OCI-LY7 (cell line): ENCODE measurements around the gene TGFB1I1. TPM values are rescaled to one million over a fixed set of nuclear protein-coding genes. Genes with fewer than 3 reads are reported as not detected.

ENCODE experiments used
- BruUV-seq: library from RNA; stranded (reverse); fragments of 400-500 nt; replicated peaks from 2 replicates; lab custom pipeline; 2021; lab: Mats Ljungman, UMichigan
- CTCF ChIA-PET: fragments of 300-600 bp; sonication (Branson Sonifier 250); formaldehyde crosslinking; loops from one replicate; lab custom pipeline; 2022; ENCODE audit warnings: antibody characterized with exemption; ENCODE audit not compliant: unreplicated experiment; lab: Charles Lee
- POLR2A ChIA-PET: fragments of 300-600 bp; sonication (Branson Sonifier 250); formaldehyde crosslinking; loops from one replicate; lab custom pipeline; 2022; ENCODE audit warnings: antibody characterized with exemption; lab: Charles Lee
- DNase-seq: peaks from one replicate; pipeline ENCODE4 v3.0.0-alpha.2; 2015; ENCODE audit warnings: low spot score
- H2AFZ ChIP-seq: fragments of 200-600 bp; sonication (generic), shearing (Covaris generic); 2 replicates; pipeline ENCODE4 v1.6.1; 2014; ENCODE audit warnings: mild to moderate bottlenecking, antibody characterized with exemption, low read length, moderate library complexity
- H3K27ac ChIP-seq: fragments of 200-600 bp; sonication (generic); 2 replicates; pipeline ENCODE4 v1.5.1; 2014; ENCODE audit warnings: mixed run types, low read depth, mild to moderate bottlenecking, moderate library complexity, low read length, inconsistent platforms; ENCODE audit not compliant: poor library complexity, severe bottlenecking
- H3K36me3 ChIP-seq: fragments of 200-600 bp; sonication (generic); 2 replicates; pipeline ENCODE4 v1.6.1; 2014; ENCODE audit warnings: mild to moderate bottlenecking, antibody characterized with exemption, low read length, moderate library complexity, mixed read lengths; ENCODE audit not compliant: insufficient read depth
- H3K4me1 ChIP-seq: fragments of 200-600 bp; sonication (generic); 2 replicates; pipeline ENCODE4 v1.5.1; 2014; ENCODE audit warnings: mild to moderate bottlenecking, low read length; ENCODE audit not compliant: insufficient read depth, poor library complexity, severe bottlenecking
- H3K4me2 ChIP-seq: fragments of 200-600 bp; sonication (generic); 2 replicates; pipeline ENCODE4 v1.6.1; 2014; ENCODE audit warnings: mild to moderate bottlenecking, low read length
- H3K4me3 ChIP-seq: fragments of 200-600 bp; sonication (generic); 2 replicates; pipeline ENCODE4 v1.5.1; 2014; ENCODE audit warnings: mild to moderate bottlenecking, low read depth, low read length; ENCODE audit not compliant: poor library complexity, severe bottlenecking
- H3K79me2 ChIP-seq: fragments of 200-600 bp; sonication (generic); 2 replicates; pipeline ENCODE4 v1.6.1; 2016; ENCODE audit warnings: low read depth, mild to moderate bottlenecking, low read length, moderate library complexity, mixed read lengths; ENCODE audit not compliant: insufficient read depth
- H3K9me2 ChIP-seq: fragments of 200-600 bp; sonication (generic); 2 replicates; pipeline ENCODE4 v1.6.1; 2016; ENCODE audit warnings: mild to moderate bottlenecking, low read length, mixed read lengths; ENCODE audit not compliant: insufficient read depth
- H3K9me3 ChIP-seq: fragments of 200-600 bp; sonication (generic); 2 replicates; pipeline ENCODE4 v1.6.1; 2014; ENCODE audit warnings: mild to moderate bottlenecking, mixed run types, low read length, mixed read lengths
- H4K20me1 ChIP-seq: fragments of 200-600 bp; sonication (generic); 2 replicates; pipeline ENCODE4 v1.6.1; 2014; ENCODE audit warnings: mild to moderate bottlenecking, antibody characterized with exemption, low read length, moderate library complexity, mixed read lengths; ENCODE audit not compliant: insufficient read depth
- CTCF ChIP-seq: fragments of 200-600 bp; sonication (generic); conservative IDR thresholded peaks from 2 replicates; pipeline ENCODE4 v1.5.1; 2014; ENCODE audit warnings: mild to moderate bottlenecking, antibody characterized with exemption, low read length, moderate library complexity, mixed read lengths
- EZH2phosphoT487 ChIP-seq: fragments of 200-600 bp; sonication (generic); IDR thresholded peaks from 2 replicates; pipeline ENCODE4 v1.6.1; 2018; ENCODE audit warnings: low read depth, borderline replicate concordance, mild to moderate bottlenecking, mixed run types, antibody characterized with exemption, low read length, moderate library complexity, mixed read lengths
- intact Hi-C: fragments of 100-400 bp; cut with micrococcal nuclease; formaldehyde crosslinking; loops from one replicate; pipeline ENCODE4 v1.10.0; 2022; ENCODE audit not compliant: unreplicated experiment
- total RNA-seq, 2 experiments: library from RNA; depleted of rRNA in 1 of 2; stranded (reverse); fragments of >200 nt in 1 of 2; shearing (Covaris generic) in 1 of 2; gene quantifications; 2 replicates each; pipeline ENCODE4 v1.2.3, GENCODE V29; 2014 to 2022

TGFB1I1 gene
- total RNA-seq, 2 experiments from 2014 or later: 0.38 to 0.73 TPM

- H3K4me1 ChIP-seq: no peaks in the 10 kb centered on the region
- ChIA-PET POLR2A (no interaction called here), CTCF (no interaction called here)
- H3K9me3 ChIP-seq: no peaks in the 10 kb centered on the region
- no peak for DNase-seq
- H3K27ac ChIP-seq: no peak overlapping the region
- no peaks in the 10 kb centered on the region for H3K79me2 ChIP-seq
- intact Hi-C loops: no loop called here
- no peak overlapping the region for H2AFZ ChIP-seq
- H3K9me2 ChIP-seq: no peaks in the 10 kb centered on the region
- H3K4me2 ChIP-seq: no peak overlapping the region
- no peaks in the 10 kb centered on the region for H3K36me3 ChIP-seq
- H4K20me1 ChIP-seq: no peaks in the 10 kb centered on the region
- H3K4me3 ChIP-seq: no peak overlapping the region
- BruUV-seq: no TSS peak
- TF ChIP-seq EZH2phosphoT487 (no peak), CTCF (no peak)
These were observed 45.9 kb downstream of the TGFB1I1 start for GRCh38 chr16:31517800-31518402.

GRCh38 chr16:31519759-31520431, 47.9 kb downstream of the TGFB1I1 start:
- no peaks in the 10 kb centered on the region for H3K36me3 ChIP-seq
- no peak for DNase-seq
- H3K27ac ChIP-seq: no peak overlapping the region
- no peaks in the 10 kb centered on the region for H3K9me2 ChIP-seq
- no peak overlapping the region for H2AFZ ChIP-seq
- no peaks in the 10 kb centered on the region for H3K79me2 ChIP-seq
- POLR2A ChIA-PET: interaction anchor here (1.1 kb wide), 1 partner anchor 25 kb away, joined by 3 read pairs; no protein-coding TSS in a partner anchor
- H3K4me3 ChIP-seq: no peak overlapping the region
- no peak for TF ChIP-seq CTCF
- no peak for TF ChIP-seq EZH2phosphoT487
- H3K4me1 ChIP-seq: no peaks in the 10 kb centered on the region
- H3K4me2 ChIP-seq: no peak overlapping the region
- BruUV-seq: no TSS peak
- no peaks in the 10 kb centered on the region for H4K20me1 ChIP-seq
- intact Hi-C loops: no loop called here
- CTCF ChIA-PET: no interaction called here
- no peaks in the 10 kb centered on the region for H3K9me3 ChIP-seq

GRCh38 chr16:31521368-31521767, 49.4 kb downstream of the TGFB1I1 start:
- Histone ChIP-seq H3K27ac (no peak overlapping the region), H3K4me1 (no peaks in the 10 kb centered on the region), H2AFZ (no peak overlapping the region), H3K36me3 (no peaks in the 10 kb centered on the region), H3K79me2 (no peaks in the 10 kb centered on the region), H3K4me3 (no peak overlapping the region), H3K9me3 (no peaks in the 10 kb centered on the region), H4K20me1 (no peaks in the 10 kb centered on the region), H3K4me2 (no peak overlapping the region), H3K9me2 (no peaks in the 10 kb centered on the region)
- intact Hi-C loops: no loop called here
- DNase-seq: no peak
- POLR2A ChIA-PET: no interaction called here
- BruUV-seq: no TSS peak
- CTCF ChIA-PET: no interaction called here
- TF ChIP-seq CTCF (no peak), EZH2phosphoT487 (no peak)
